ENCODE measurements around the gene LRRC72. TPM values are rescaled to one million over a fixed set of nuclear protein-coding genes. Genes with fewer than 3 reads are reported as not detected.
"Not testable (repeated sequence)": the region's sequence is repeated elsewhere in the genome, so short reads cannot be mapped to it uniquely, and the experiment has no call there.

LRRC72 gene
- total RNA-seq, 1 donor from 2014 or later = not detected

- no peaks in the 10 kb centered on the region for H3K27me3 ChIP-seq (ENCODE audit: control insufficient read depth, insufficient read depth, low read length)
- no peak for TF ChIP-seq CTCF (IDR thresholded peaks at IDR 0.05; ENCODE audit: insufficient read depth, low read length, poor library complexity, severe bottlenecking)
- no peaks in the 10 kb centered on the region for H3K36me3 ChIP-seq (ENCODE audit: control insufficient read depth, insufficient read depth, low read length)
- no peak overlapping the region for H3K4me3 ChIP-seq (ENCODE audit: low read depth, low read length)
- no peak for DNase-seq (ENCODE audit: low read depth)
These were observed 3.1 kb downstream of the LRRC72 start for GRCh38 chr7:16529697-16530096.

- no peaks in the 10 kb centered on the region for H3K36me3 ChIP-seq (ENCODE audit: control insufficient read depth, insufficient read depth, low read length)
- H3K27me3 ChIP-seq (ENCODE audit: control insufficient read depth, insufficient read depth, low read length) = no peaks in the 10 kb centered on the region
- no peak for TF ChIP-seq CTCF (IDR thresholded peaks at IDR 0.05; ENCODE audit: insufficient read depth, low read length, poor library complexity, severe bottlenecking)
- DNase-seq (ENCODE audit: low read depth) = no peak
- H3K4me3 ChIP-seq (ENCODE audit: low read depth, low read length) = no peak overlapping the region
These were observed 5.1 kb downstream of the LRRC72 start for GRCh38 chr7:16531707-16532106.

- no peak for TF ChIP-seq CTCF (IDR thresholded peaks at IDR 0.05; ENCODE audit: insufficient read depth, low read length, poor library complexity, severe bottlenecking)
- Histone ChIP-seq H3K4me3 (ENCODE audit: low read depth, low read length) (no peak overlapping the region), H3K27me3 (ENCODE audit: control insufficient read depth, insufficient read depth, low read length) (no peaks in the 10 kb centered on the region), H3K36me3 (ENCODE audit: control insufficient read depth, insufficient read depth, low read length) (no peaks in the 10 kb centered on the region)
- DNase-seq (ENCODE audit: low read depth) = no peak
These were observed 5.6 kb downstream of the LRRC72 start for GRCh38 chr7:16532272-16532671.

- H3K4me3 ChIP-seq (ENCODE audit: low read depth, low read length) = no peak overlapping the region
- no peak for DNase-seq (ENCODE audit: low read depth)
These were observed 8.9 kb downstream of the LRRC72 start for GRCh38 chr7:16535500-16535899.

GRCh38 chr7:16540559-16540958, 13.9 kb downstream of the LRRC72 start:
- H3K27me3 ChIP-seq (ENCODE audit: control insufficient read depth, insufficient read depth, low read length); H3K4me3 ChIP-seq (ENCODE audit: low read depth, low read length); DNase-seq (ENCODE audit: low read depth); H3K36me3 ChIP-seq (ENCODE audit: control insufficient read depth, insufficient read depth, low read length): not testable (repeated sequence)

More at GRCh38 chr7:16535500-16535899, 8.9 kb downstream of the LRRC72 start:
- Histone ChIP-seq H3K27me3 (ENCODE audit: control insufficient read depth, insufficient read depth, low read length) (no peaks in the 10 kb centered on the region), H3K36me3 (ENCODE audit: control insufficient read depth, insufficient read depth, low read length) (no peaks in the 10 kb centered on the region)
- TF ChIP-seq CTCF (IDR thresholded peaks at IDR 0.05; ENCODE audit: insufficient read depth, low read length, poor library complexity, severe bottlenecking) = no peak

GRCh38 chr7:16542401-16542800, 15.8 kb downstream of the LRRC72 start:
- no peak for DNase-seq (ENCODE audit: low read depth)
- no peak overlapping the region for H3K4me3 ChIP-seq (ENCODE audit: low read depth, low read length)
- TF ChIP-seq CTCF (IDR thresholded peaks at IDR 0.05; ENCODE audit: insufficient read depth, low read length, poor library complexity, severe bottlenecking) = no peak
- no peaks in the 10 kb centered on the region for H3K36me3 ChIP-seq (ENCODE audit: control insufficient read depth, insufficient read depth, low read length)
- no peaks in the 10 kb centered on the region for H3K27me3 ChIP-seq (ENCODE audit: control insufficient read depth, insufficient read depth, low read length)
